CD4-positive, alpha-beta T cell treated with Interleukin-1 beta for 1 hour (primary cell): ENCODE measurements around the gene GP1BA.
A peak's percentile ranks its signal among the peaks of the same experiment; 100 is the strongest.
"Not testable (repeated sequence)": the region's sequence is repeated elsewhere in the genome, so short reads cannot be mapped to it uniquely, and the experiment has no call there.

Experiments
- DNase-seq, 2 donors: peaks; one replicate each; pipeline ENCODE4 v3.0.0-alpha.2; 2020 to 2022

The GP1BA gene

DNA sequence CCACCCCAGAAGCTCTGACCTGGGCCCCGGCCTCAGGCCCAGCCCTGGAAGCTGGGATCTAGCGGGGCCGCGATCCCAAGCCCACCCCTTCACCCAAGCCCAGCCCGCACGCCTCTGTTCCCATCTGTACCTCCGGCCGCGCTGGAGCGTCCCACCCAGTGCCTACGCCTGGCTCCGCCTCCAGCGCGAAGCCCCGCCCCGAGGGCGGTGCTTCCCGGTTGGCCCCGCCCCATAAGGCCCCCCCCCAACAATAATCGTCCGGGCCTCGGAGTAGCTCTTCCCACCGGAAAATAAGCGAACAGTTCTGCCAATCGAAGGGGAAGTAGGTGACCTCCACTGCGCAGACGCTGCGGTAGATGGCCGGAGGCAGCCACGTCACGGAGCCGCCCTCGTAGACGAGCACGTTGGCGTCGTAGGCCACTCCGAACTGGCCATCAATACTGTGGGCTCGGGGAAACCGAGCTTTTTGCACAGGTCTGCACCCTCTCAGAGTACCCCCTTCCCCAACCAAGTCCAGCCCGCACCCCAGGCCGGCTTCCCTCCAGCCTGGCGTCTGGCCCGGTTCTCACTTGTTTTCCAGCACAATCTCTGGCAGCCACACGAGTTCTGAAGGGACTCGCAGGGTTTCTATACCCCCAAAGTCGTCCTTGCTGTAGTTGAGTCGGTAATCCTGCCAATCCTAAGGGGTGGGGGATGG is 30.3 kb upstream of the GP1BA start:
- DNase-seq, result peak; percentile 50 to 74

DNA sequence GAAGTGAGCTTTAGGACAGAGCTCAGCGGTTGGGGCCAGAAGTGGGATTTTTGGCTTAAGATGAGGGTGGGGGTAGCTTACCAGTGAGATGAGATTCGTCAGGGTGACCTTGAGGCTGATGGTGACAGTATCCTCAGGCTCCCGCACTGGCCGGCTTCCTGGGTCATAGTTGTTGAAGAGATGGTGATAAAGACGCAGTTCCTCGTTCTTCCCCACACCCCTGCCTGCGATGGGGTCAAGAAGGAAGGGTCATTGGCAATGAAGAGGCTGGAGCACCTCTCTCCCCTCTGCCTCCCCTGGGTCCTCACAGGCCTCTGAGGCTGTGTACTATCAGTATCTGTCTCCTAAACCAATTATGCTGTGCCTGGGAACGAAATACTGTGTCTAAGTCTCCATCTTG is 29.5 kb upstream of the GP1BA start:
- no peak for DNase-seq

DNA sequence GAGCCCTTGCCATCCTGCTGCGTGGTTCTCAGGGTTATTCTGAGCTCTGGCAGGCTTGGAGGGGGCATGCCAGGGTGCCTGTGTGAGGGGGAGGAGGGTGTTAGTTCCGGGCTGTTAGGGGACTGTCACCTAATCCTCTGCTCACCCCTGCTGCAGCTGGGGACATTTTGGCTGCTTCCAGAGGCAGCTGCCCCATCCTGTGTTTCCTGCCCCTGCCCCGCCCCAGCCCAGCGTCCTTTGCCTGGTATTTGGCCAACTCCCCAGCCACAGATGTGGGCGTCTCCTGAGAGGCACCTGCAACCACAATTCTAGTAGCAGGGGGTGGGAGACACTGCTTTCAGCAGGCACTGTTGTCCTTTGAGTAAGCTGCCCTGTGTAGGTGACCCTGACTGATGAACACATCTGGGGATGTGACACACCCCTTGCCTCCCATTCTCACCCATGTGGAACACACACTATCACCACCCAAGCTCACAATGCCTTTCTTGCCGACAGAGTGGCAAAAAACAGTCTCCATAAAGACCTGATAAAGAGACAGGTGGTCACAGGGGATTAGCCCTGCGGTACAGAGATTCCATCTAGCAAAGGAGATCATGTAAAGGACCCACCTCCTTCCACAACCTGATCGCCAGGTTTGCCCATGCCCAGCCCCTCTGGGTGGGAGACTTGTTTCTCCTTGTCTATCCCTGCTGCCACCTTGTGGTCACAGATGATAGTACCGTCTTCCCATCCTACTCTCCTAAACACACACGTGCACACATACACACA is 28.8 kb upstream of the GP1BA start, which contains the start of gene CHRNE:
Gene CHRNE (minus strand): TSS at position 48 of the 768 bp plus-strand sequence. CDS start 35 bp downstream, at position 13.
- DNase-seq, result peak; percentile 82 to 84

DNA sequence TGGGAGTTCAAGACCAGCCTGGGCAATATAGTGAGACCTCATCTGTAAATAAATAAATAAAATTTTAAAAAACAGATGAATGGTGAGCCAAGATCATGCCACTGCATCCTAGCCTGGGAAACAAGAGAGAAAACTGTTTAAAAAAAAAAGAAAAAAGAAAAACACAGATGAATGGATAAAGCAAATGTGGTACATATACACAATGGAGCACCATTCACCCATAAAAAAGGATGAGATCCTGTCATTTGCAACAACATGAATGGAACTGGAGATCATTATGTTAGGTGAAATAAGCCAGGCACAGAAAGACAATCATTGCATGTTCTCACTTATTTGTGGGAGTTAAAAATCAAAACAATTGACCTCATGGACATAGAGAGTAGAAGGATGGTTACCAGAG is 25.4 kb upstream of the GP1BA start:
- DNase-seq, result not testable (repeated sequence)

DNA sequence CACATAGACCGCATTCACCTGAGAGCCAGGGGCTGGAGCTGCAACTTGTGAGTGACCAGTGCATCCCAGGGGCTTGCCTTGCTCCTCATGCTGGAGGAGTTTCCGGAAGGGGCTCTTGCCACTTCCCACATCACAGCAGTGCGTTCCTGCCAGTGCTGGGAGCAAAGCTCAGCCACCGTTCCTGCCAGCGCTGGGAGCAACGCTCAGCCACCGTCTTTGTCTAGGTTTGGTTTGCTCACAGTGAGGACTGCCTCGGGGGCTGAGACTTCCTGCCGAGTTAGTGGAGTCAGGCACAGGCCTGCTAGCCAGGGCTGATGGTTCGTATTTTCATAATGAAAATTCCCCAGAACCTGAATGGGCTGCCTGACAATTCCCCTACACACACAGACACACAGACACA is 23.8 kb upstream of the GP1BA start:
- no peak for DNase-seq

DNA sequence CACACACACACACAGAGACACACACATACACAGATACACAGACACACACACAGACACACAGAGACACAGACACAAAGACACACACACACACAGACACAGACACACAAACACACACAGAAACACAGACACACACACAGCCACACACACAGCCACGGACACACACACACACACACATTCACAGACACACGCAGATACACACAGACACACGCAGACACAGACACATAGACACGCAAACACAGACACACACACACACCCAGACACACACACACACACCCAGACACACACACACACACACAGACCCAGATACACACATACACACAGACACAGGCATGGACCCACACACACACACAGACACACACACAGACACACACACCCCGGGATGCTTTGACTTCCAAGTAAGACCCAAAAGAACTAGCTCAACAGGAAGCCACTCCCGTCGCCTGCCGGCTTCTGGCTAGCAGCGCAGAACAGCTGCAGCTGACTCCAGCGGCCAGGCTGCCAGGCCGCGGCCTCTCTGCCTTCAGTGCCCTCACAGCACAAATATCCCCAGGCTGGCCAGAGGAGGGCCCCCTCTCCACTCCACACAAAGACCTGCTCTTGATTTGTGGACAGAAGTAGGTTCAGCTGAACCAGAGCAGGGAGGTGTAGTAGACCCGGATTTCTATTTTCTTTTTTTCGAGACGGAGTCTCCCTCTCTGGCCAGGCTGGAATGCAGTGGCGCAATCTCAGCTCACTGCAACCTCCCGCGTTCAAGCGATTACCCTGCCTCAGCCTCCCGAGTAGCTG is 23.2 kb upstream of the GP1BA start:
- peak; percentile 82 to 86 for DNase-seq

DNA sequence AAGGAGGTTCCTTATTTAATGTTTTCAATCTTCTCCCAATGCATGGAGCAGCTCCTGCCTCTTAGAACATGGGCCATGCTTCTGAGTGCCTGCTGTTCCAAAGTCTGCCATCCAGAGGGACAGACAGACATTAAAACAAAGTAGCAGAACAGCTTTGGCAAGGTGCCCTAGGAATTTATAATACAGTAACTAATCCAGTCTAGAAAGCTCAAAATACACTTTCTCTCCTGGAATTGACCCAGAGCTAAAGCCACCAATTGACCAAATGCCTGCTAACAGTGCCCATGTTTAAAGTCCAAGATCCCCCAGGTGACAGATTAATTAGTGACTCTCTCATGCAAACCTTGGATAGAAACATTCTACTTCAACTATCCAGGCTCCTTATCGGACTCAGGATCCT is 18.1 kb upstream of the GP1BA start:
- DNase-seq, result no peak

DNA sequence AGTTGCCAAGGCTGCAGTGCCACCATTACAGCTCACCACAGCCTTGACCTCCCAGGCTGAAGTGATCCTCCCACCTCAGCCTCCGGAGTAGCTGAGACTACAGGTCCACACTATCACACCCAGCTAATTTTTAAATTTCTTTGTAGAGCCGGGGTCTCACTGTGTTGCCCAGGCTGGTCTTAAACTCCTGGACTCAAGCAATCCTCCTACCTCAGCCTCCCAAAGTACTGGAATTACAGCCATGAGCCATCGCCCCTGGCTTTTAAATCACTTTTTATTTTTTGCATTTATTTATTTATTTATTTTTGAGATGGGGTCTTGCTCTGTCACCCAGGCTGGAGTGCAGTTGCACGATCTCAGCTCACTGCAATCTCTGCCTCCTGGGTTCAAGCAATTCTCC is 17.5 kb upstream of the GP1BA start:
- not testable (repeated sequence) for DNase-seq

DNA sequence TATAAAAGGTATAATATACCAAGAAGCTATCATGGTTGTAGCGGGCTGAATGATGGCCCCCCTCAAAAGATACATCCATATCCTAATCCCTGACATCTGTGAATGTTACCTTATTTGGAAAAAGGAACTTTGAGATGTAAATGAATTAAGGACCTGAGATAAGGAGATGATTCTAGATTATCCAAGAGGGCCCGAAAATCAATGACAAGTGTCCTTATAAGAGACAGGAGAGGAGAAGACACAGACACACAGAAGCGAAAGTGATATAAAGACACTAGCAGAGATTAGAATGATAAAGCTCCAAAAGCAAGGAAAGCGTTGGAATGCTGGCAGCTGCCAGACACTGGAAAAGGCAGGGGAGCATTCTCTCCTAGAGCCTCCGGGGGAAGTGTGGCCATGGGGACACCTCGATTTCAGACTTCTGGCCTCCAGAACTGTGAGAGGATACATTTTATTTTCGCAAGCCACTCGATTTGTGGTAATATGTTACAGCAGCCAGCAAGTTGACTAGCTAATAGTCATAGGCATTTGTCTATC is 12.5 kb upstream of the GP1BA start:
- no peak for DNase-seq

DNA sequence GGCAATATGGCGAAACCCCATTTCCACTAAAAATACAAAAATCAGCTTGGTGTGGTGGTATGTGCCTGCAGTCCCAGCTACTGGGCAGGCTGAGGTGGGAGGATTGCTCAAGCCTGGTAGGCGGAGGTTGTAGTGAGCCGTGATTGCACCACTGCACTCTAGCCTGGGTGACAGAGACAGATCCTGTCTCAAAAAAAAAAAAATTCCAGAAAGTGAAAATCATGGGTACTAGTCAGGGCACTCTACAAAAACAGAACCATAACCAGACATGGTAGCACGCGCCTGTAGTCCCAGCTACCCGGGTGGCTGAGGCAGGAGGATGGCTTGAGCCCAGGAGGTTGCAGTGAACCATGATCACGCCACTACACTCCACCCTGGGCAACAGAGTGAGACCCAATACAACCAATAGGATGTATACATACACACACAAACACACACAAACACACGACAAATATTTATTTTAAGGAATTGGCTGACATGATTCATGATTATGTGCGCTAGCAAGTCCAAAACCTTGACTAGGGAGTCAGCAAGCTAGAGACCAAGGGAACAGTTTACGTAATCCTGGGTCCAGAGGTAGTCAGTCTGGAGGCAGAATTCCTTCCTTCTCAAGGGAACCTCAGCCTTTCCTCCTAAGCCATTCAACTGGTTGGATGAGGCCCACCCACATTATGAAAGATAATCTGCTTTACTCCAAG is 11.6 kb upstream of the GP1BA start:
- peak in 1 of 2 donors; percentile 54 for DNase-seq

DNA sequence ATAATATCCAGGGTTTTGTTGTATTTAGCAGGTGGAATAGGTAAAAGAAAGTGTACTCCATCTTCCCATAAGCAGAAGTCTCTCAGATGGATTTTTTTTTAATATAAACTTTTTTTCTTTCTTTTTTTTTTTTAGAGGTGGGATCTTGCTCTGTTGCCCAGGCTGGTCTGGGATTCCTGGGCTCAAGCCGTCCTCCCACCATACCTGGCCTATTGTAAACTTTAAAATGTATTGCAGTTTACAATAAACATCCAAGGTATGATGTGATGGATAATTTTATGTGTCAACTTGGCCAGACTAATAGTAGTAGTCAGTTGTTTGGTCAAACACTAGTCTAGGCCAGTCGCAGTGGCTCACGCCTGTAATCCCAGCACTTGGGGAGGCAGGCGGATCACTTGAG is 10.8 kb upstream of the GP1BA start:
- DNase-seq, result no peak

DNA sequence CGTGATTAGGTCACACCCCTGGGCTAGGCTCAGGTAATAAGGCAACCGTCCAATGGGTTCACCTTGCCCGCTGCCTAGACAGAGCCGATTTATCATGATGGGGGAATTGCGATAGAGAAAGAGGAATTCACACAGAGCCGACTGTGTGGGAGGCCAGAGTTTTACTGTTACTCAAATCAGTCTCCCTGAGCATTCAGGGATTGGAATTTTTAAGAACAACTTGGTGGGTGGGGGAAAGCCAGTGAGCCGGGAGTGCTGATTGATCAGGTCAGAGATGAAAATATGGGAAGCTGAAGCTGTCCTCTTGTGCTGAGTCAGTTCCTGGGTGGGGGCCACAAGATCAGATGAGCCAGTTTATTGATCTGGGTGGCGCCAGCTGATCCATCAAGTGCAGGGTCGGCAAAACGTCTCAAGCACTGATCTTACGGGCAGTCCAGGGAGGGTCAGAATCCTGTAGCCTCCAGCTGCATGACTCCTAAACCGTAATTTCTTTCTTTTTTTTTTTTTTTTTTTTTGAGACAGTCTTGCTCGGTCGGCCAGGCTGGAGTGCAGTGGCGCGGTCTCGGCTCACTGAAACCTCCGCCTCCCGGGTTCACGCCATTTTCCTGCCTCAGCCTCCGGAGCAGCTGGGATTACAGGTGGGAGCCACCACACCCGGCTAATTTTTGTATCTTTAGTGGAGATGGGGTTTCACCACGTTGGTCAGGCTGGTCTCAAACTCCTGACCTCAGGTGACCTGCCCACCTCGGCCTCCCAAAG is 5.3 kb upstream of the GP1BA start:
- DNase-seq, result not testable (repeated sequence)

DNA sequence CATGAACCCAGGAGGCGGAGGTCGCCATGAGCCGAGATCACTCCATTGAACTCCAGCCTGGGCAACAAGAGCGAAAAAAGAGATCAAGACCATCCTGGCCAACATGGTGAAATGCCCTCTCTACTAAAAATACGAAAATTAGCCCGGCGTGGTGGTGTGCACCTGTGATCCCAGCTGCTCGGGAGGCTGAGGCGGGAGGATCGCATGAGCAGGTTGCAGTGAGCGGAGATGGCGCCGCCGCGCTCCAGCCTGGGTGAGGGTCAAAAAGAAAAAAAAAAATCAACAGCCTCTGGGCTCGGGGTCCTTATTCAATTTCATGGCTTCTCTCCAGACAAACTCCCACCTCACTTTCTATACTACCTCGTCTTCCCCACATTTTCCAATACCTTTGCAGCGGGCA is 3.2 kb upstream of the GP1BA start:
- DNase-seq, result no peak

DNA sequence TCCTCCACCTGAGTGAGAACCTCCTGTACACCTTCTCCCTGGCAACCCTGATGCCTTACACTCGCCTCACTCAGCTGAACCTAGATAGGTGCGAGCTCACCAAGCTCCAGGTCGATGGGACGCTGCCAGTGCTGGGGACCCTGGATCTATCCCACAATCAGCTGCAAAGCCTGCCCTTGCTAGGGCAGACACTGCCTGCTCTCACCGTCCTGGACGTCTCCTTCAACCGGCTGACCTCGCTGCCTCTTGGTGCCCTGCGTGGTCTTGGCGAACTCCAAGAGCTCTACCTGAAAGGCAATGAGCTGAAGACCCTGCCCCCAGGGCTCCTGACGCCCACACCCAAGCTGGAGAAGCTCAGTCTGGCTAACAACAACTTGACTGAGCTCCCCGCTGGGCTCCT is 679 bp downstream of the GP1BA start:
- DNase-seq, result no peak

DNA sequence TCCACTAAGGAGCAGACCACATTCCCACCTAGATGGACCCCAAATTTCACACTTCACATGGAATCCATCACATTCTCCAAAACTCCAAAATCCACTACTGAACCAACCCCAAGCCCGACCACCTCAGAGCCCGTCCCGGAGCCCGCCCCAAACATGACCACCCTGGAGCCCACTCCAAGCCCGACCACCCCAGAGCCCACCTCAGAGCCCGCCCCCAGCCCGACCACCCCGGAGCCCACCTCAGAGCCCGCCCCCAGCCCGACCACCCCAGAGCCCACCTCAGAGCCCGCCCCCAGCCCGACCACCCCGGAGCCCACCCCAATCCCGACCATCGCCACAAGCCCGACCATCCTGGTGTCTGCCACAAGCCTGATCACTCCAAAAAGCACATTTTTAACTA is 1.6 kb downstream of the GP1BA start:
- no peak for DNase-seq

DNA sequence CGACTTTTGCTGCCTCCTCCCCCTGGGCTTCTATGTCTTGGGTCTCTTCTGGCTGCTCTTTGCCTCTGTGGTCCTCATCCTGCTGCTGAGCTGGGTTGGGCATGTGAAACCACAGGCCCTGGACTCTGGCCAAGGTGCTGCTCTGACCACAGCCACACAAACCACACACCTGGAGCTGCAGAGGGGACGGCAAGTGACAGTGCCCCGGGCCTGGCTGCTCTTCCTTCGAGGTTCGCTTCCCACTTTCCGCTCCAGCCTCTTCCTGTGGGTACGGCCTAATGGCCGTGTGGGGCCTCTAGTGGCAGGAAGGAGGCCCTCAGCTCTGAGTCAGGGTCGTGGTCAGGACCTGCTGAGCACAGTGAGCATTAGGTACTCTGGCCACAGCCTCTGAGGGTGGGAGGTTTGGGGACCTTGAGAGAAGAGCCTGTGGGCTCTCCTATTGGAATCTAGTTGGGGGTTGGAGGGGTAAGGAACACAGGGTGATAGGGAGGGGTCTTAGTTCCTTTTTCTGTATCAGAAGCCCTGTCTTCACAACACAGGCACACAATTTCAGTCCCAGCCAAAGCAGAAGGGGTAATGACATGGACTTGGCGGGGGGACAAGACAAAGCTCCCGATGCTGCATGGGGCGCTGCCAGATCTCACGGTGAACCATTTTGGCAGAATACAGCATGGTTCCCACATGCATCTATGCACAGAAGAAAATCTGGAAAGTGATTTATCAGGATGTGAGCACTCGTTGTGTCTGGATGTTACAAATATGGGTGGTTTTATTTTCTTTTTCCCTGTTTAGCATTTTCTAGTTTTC is 2.3 kb downstream of the GP1BA start:
- DNase-seq, result peak; percentile 24 to 29

DNA sequence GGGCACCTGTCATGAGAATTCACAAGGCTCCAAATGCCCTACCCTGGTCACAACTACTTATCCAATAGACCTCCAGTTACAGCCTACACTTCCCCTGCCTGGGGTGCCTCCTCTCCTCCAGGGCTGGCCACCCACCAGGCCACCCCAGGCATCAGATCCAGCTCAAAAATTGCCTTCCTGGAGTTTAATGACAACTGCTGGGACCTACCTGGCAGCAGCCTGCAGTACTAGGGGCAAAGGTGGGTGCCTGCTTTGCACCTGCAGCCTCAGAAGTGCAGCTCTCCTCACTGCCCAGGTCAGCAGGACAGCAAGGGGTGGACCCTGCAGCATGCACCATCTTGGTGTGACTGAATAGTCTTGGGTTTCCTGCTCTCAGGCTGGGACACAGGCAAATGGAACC is 3.6 kb downstream of the GP1BA start:
- no peak for DNase-seq

DNA sequence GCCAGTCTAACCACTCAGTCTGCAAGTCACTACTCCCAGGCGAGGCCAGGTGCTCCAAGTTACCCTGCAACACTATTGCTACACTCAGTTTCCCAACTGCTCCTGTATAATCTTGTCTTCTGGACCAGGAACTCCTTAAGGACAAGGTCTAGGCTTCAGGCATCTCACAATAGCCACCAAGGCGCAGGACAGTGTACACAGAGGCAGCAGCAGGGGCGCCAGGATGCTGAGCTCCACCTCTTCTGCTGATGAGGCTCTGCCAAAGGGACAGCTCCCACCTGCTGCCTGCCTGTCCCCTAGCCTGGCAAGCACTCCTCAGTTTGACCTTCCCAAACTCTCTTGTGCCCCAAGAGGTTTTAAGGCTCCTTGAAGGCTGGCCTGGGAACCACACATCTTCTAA is 4.4 kb downstream of the GP1BA start:
- DNase-seq, result no peak

DNA sequence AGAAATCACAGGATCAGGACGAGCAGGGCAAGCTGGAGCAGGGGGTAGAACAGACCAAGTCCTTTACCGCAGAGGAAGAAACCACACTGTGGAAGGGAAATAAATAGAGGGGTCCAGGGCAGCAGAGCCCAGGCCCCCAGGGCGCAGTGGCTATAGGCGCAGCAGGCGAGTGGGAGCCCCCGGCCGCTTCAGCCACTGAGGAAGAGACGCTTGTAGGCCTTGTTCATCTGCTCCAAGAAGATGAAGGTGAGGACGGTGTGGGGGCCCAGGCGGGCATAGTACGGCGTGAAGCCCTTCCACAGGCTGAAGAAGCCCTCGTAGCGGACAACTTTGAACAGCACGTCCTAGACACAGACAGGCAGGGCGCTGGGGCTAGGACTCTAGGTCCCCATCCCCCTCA is 5.5 kb downstream of the GP1BA start:
- DNase-seq, result no peak

DNA sequence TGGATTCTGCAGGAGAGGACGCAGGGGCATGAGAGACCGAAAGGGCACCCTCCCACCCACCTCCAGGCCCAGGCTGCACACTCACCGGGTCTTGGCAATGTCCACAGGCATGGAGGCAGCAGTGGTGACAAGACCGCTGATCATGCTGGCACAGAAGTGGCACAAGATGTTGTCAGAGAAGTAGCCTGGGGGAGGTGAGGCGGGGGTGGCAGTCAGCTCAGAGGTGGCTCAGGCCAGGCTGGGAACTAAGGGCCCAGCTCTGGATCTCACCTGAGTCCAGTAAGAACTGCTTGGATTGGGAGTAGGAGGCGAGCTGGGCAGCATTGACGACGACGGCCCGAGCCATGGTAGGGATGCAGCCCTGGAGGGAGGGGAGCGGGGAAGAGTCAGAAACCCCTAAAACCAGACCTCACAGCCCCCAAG is 6.0 kb downstream of the GP1BA start:
- DNase-seq, result no peak
